Stimulated activated CD4-positive, alpha-beta T cell treated with anti-CD3 and anti-CD28 coated beads, Interleukin-12 subunit alpha, Interleukin-12 subunit beta, amount 100 ng/mL, for 4 hours (primary cell): ENCODE results near the gene KAT6B.
"Not testable (repeated sequence)": the region's sequence is repeated elsewhere in the genome, so short reads cannot be mapped to it uniquely, and the experiment has no call there.

Experiments used
- DNase-seq: peaks from one replicate; pipeline ENCODE4 v3.0.0-alpha.2; 2020

Gene KAT6B

GRCh38 chr10:74863551-74863950, 37.2 kb downstream of the KAT6B start:
- DNase-seq: no peak

GRCh38 chr10:74867351-74867750, 41.0 kb downstream of the KAT6B start:
- no peak for DNase-seq

GRCh38 chr10:74868392-74868977, 42.1 kb downstream of the KAT6B start:
- no peak for DNase-seq

GRCh38 chr10:74869635-74870034, 43.2 kb downstream of the KAT6B start:
- DNase-seq: no peak

- no peak for DNase-seq
Observed at GRCh38 chr10:74870191-74870590, 43.8 kb downstream of the KAT6B start.

GRCh38 chr10:74871595-74872382, 45.4 kb downstream of the KAT6B start:
- DNase-seq: no peak

- DNase-seq: no peak
Observed at GRCh38 chr10:74873803-74874454, 47.5 kb downstream of the KAT6B start.

GRCh38 chr10:74874649-74875048, 48.2 kb downstream of the KAT6B start:
- DNase-seq: no peak

GRCh38 chr10:74875068-74875467, 48.7 kb downstream of the KAT6B start:
- no peak for DNase-seq

- DNase-seq: no peak
Observed at GRCh38 chr10:74875966-74876365, 49.6 kb downstream of the KAT6B start.

GRCh38 chr10:74877054-74877453, 50.7 kb downstream of the KAT6B start:
- DNase-seq: not testable (repeated sequence)

GRCh38 chr10:74877898-74878297, 51.5 kb downstream of the KAT6B start:
- DNase-seq: no peak

- DNase-seq: no peak
Observed at GRCh38 chr10:74880041-74880440, 53.6 kb downstream of the KAT6B start.

- no peak for DNase-seq
Observed at GRCh38 chr10:74881253-74881884, 55.0 kb downstream of the KAT6B start.

- no peak for DNase-seq
Observed at GRCh38 chr10:74882427-74882826, 56.0 kb downstream of the KAT6B start.

GRCh38 chr10:74882831-74883230, 56.4 kb downstream of the KAT6B start:
- DNase-seq: no peak

GRCh38 chr10:74883428-74883827, 57.0 kb downstream of the KAT6B start:
- no peak for DNase-seq

- no peak for DNase-seq
Observed at GRCh38 chr10:74887614-74888284, 61.3 kb downstream of the KAT6B start.

- DNase-seq: no peak
Observed at GRCh38 chr10:74888962-74889661, 62.7 kb downstream of the KAT6B start.

GRCh38 chr10:74889662-74889998, 63.2 kb downstream of the KAT6B start:
- DNase-seq: no peak

- DNase-seq: no peak
Observed at GRCh38 chr10:74890460-74890859, 64.1 kb downstream of the KAT6B start.

- DNase-seq: no peak
Observed at GRCh38 chr10:74891053-74891452, 64.7 kb downstream of the KAT6B start.

GRCh38 chr10:74892839-74893238, 66.4 kb downstream of the KAT6B start:
- DNase-seq: no peak
